GM19463 (cell line): ENCODE results near the gene NCKIPSD.

Experiments
- ATAC-seq: cut with Tn5 transposase; IDR thresholded peaks from one replicate; pipeline ENCODE4 v1.9.1; 2021; ENCODE audit warnings: mild to moderate bottlenecking, moderate library complexity; ENCODE audit not compliant: unreplicated experiment

Gene NCKIPSD

GRCh38 chr3:48697952-48698351 is 12.2 kb upstream of the NCKIPSD start:
- ATAC-seq: no peak

- ATAC-seq: no peak
Measured at GRCh38 chr3:48696601-48697000, 10.9 kb upstream of the NCKIPSD start.

- ATAC-seq: no peak
Measured at GRCh38 chr3:48696156-48696555, 10.4 kb upstream of the NCKIPSD start.

- ATAC-seq: no peak
Measured at GRCh38 chr3:48695393-48695753, 9.7 kb upstream of the NCKIPSD start.

GRCh38 chr3:48694610-48695392 is 9.1 kb upstream of the NCKIPSD start:
- ATAC-seq: no peak

- no peak for ATAC-seq
Measured at GRCh38 chr3:48693826-48694225, 8.1 kb upstream of the NCKIPSD start.

GRCh38 chr3:48692551-48692950 is 6.8 kb upstream of the NCKIPSD start:
- ATAC-seq: no peak

- ATAC-seq: no peak
Measured at GRCh38 chr3:48690846-48691458, 5.2 kb upstream of the NCKIPSD start.

- no peak for ATAC-seq
Measured at GRCh38 chr3:48689384-48689783, 3.7 kb upstream of the NCKIPSD start.

GRCh38 chr3:48688737-48689075 is 3.0 kb upstream of the NCKIPSD start:
- no peak for ATAC-seq

GRCh38 chr3:48688032-48688736 is 2.5 kb upstream of the NCKIPSD start:
- ATAC-seq: no peak

- ATAC-seq: no peak
Measured at GRCh38 chr3:48687220-48687678, 1.5 kb upstream of the NCKIPSD start.

GRCh38 chr3:48686538-48687219 is 964 bp upstream of the NCKIPSD start:
- no peak for ATAC-seq

GRCh38 chr3:48685293-48685602 is 467 bp downstream of the NCKIPSD start:
- no peak for ATAC-seq

GRCh38 chr3:48684480-48685143 is 1.1 kb downstream of the NCKIPSD start:
- ATAC-seq: no peak

- ATAC-seq: no peak
Measured at GRCh38 chr3:48684054-48684349, 1.7 kb downstream of the NCKIPSD start.

GRCh38 chr3:48682786-48683185 is 2.9 kb downstream of the NCKIPSD start:
- no peak for ATAC-seq

GRCh38 chr3:48681974-48682610 is 3.6 kb downstream of the NCKIPSD start:
- no peak for ATAC-seq

- no peak for ATAC-seq
Measured at GRCh38 chr3:48681541-48681880, 4.2 kb downstream of the NCKIPSD start.

GRCh38 chr3:48680811-48681540 is 4.7 kb downstream of the NCKIPSD start:
- no peak for ATAC-seq
